PFSK-1 (cell line): ENCODE measurements around the gene BNC2.

Experiments
- POLR2AphosphoS5 ChIP-seq: IDR thresholded peaks from 2 replicates; pipeline ENCODE4 v1.6.1; 2012; ENCODE audit warnings: low read depth, mild to moderate bottlenecking, control low read depth, low read length, moderate library complexity
- REST ChIP-seq, 2 experiments: IDR thresholded peaks; 2 replicates each; pipeline versions ENCODE4 v1.6.1 to v1.8.0; 2011 to 2012; ENCODE audit warnings: low read depth in 2 of 2, low read length in 2 of 2, control low read depth in 1 of 2, inconsistent platforms in 1 of 2, mild to moderate bottlenecking in 1 of 2, moderate library complexity in 1 of 2; ENCODE audit not compliant: insufficient read depth in 1 of 2

- no peak for TF ChIP-seq POLR2AphosphoS5
- TF ChIP-seq REST (IDR thresholded peaks at IDR 0.05; ENCODE audit: insufficient read depth in 1 of 2, low read depth in 2 of 2, low read length in 2 of 2): no peak
Observed at GRCh38 chr9:16616686-16617085, 253.8 kb downstream of the BNC2 start.
